ENCODE measurements around the gene SH3BGRL3.

GRCh38 chr1:26320896-26321295, 41.0 kb downstream of the SH3BGRL3 start:
- TF ChIP-seq EZH2phosphoT487 (IDR thresholded peaks at IDR 0.05; ENCODE audit: insufficient read depth, low read depth) = no peak
- TF ChIP-seq EZH2 (IDR thresholded peaks at IDR 0.05; ENCODE audit: insufficient read depth, poor library complexity, severe bottlenecking) = no peak

Measured in GM23248 (cell line).